A204.1 (cell line): Measurements from ENCODE around the gene UTS2R.
"Not testable (repeated sequence)": the region's sequence is repeated elsewhere in the genome, so short reads cannot be mapped to it uniquely, and the experiment has no call there.

Experiments used
- FAIRE-seq: peaks from 2 replicates; lab custom pipeline; 2012; peaks lifted over from hg19 to GRCh38; lab: Jason Lieb, UNC

UTS2R gene

DNA sequence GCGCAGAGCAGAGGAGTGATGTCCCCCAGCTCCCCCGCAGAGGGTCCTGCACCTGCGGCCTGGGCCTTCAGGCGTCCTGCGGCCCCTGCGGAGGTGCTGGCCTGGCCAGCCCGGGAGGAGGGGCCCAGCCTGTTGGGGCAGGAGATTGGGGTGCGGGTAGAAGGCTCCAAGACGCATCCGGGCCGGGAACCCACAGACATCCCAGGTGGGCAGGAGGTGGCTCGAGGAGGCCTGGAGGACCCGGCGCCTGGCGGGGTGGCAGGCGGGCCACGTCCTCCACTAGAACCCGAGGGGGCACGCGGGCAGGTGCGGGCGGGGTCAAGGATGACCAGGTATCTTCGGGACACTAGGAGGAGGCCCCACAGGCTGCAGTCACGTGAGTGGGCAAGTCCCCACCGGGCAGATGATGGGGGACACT lies 37.4 kb upstream of the UTS2R start:
- FAIRE-seq = no peak

DNA sequence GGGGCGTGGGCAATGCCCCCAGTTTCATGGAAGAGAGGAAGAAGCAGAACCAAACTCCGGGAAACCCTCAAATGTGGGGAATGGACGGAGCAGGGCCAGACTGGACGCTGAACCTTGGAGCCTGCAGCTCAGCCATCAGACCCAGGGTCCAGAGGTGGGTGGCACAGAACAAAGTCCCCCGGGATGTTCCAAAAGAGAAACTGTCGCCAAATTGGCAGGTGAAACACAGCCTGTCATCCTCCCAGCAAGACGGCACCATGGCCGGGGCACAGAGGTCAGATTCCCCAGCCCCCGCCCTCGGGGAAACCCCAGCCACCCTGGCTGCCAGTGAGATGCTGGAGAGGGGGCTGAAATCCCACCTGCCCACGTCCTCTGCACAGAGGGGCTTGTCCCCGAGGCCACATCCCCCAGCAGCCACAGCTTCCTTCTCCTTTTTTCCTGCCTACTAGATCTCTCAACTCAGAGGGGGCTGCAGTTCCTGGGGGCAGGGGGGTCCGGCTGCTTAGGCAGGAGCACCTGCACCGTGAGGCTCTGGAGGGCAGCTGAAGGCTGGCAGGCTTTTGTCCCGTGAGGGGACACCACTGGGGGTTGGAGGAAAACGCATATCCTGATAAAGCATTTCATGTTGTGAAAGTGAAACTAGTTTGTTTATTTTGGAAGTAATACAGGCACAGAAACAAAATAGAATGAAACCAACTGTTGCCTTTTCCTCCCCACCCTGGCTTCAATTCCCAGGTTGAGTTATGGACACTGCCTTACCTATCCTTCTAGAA lies 36.8 kb upstream of the UTS2R start:
- FAIRE-seq = peak; percentile 68

DNA sequence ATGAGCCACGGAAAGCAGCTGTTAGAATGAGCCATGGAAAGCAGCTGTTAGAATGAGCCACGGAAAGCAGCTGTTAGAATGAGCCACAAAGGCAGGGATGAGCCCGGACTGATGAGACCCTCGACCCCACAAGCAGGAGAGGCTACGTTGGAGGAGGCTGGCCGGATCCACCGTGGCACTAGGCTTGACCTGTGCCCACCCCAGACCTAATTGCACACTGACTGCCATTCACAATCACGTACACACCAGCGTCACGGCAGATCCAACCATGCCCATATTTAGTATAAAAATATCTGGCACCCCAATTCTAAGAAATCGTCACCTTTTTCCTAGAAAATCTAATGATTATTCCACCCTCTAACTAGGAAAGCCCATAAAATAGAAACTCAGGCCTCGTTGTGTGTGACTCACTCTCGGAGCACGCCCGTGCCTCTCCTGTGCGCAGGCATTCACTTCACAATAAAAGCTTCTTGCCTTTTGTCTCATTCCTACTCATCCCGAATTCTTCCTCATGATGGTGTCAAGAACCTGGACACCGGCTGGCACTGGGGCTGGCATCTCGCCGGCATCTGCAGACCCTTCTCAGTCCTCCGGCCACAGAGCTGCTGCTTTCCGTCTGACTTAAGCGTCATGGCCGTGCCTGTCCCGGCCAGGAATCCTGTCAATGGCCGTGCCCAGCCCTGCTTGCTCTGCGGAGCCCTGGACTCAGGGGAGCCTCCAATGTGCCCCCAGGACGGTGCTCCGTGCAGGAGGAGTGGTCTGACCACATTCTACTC lies 32.5 kb upstream of the UTS2R start:
- no peak for FAIRE-seq

DNA sequence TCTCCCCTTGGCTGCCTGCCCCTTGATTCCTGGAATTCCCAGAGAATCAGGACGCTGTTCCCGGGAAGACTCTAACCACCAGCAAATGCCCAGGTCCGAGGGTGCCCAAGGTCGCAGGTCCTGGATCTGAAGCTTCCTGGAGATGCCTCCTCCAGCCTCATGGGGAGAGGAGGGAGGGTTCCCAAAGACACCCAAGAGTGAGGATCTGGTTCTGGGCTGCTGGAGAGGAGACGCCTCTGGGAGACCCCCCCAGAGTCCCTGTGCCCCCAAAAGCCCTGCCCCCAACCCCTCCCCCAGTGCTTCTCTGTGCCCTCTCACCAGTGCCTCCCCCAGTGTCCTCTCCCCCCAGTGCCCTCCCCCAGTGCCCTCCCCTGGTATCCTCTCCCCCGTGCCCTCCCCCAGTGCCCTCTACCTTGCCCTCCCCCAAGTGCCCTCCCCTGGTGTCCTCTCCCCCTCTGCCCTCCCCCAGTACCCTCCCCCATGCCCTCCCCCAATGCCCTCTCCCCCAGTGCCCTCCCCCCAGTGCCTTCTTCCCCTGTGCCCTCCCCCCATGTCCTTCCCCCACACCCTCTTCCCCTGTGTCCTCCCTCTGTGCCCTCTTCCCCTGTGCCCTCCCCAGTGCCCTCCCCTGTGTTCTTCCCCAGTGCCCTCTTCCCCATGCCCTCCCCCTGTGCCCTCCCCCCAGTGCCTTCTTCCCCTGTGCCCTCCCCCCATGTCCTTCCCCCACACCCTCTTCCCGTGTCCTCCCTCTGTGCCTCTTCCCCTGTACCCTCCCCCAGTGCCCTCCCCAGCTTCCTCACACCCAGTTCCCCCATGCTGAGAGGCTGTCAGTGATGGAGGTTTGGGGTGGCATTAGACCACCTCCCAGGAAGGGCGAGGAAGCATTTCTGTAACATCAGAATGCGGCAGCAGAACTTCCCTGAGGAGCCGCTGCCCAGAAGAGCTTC lies 31.7 kb upstream of the UTS2R start:
- no peak for FAIRE-seq

DNA sequence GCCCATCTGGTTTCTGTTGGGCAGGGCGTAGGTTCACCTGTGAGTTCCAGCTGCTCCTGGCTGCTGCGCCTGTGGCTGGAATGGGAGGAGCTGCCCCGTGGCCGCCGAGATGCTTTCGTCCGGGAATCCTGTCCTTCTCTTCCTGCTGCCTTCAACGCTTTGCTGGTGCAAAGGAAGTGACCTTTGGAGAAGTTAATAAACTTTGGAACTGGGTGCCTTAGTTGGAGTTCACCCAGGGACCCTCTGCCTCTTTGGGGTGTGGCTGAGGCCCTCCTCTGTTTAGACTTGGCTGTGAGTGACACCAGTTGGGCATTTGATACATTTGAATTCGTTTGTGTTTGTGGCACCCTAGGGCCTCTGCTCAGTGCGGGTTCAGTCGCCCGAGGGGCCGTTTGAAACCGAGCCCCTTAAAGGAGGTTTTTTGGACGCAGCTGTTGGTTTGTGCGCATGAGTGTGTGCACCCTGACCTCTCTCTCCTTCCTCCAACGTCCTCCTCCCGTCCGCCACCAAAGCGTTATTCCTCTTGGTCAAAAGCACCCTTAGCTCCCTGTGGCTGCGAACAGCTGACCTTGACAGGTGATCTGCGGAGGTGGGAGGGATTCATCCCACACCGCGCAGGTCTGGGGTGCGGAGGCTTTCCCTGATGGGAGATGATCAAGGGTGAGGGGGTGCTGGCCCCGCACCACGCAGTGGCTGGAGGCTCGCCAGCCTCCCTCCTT lies 29.0 kb upstream of the UTS2R start:
- no peak for FAIRE-seq

DNA sequence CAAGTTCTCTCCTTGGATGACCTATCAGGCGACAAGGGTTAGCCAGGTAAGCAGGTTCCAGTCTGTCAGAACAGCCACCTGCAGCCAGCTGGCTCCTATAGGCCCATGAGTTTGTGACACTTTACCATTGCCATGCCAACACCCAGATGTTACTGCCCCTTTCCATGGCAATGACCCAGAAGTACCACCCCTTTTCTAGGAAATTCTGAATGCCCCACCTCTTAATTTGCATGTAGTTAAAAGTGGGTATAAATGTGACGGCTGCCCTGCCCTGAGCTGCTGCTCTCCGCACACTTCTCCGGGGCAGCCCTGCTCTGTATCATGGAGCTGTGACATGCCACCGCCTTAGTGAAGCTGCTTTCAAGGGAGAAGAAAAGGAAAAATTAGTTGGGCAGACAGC lies 28.0 kb upstream of the UTS2R start:
- FAIRE-seq = no peak

DNA sequence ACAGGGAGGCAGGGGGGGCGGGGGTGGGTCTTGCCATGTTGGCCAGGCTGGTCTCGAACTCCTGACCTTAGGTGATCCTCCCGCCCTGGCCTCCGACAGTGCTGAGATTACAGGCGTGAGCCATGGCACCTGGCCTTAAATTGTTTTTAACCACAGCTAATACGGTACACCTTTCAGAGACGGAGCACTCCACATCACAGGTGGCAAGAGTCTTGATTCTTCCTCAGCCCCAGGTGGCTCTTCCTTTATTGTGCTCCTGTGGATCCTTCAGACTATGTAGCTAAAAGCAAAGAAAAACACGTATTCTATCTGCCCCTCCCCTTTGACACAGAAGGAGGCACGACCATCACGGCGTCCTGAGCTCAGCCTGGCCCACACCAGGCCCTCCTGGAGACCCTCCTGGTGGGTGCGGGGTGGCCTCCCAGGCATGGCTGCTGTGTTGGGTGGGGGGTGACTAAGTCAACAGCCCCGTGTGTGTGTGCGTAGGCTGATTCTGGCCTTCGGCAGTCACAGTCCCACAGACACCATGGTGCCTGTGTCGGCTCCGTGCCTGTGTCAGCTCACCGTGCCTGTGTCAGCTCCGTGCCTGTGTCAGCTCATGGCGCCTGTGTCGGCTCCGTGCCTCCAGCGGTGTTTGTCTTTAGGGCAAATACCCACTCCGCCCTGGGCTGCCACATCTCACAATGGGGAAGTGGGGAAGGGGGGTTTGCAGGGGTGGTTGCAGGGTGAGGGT lies 27.2 kb upstream of the UTS2R start:
- no peak for FAIRE-seq

DNA sequence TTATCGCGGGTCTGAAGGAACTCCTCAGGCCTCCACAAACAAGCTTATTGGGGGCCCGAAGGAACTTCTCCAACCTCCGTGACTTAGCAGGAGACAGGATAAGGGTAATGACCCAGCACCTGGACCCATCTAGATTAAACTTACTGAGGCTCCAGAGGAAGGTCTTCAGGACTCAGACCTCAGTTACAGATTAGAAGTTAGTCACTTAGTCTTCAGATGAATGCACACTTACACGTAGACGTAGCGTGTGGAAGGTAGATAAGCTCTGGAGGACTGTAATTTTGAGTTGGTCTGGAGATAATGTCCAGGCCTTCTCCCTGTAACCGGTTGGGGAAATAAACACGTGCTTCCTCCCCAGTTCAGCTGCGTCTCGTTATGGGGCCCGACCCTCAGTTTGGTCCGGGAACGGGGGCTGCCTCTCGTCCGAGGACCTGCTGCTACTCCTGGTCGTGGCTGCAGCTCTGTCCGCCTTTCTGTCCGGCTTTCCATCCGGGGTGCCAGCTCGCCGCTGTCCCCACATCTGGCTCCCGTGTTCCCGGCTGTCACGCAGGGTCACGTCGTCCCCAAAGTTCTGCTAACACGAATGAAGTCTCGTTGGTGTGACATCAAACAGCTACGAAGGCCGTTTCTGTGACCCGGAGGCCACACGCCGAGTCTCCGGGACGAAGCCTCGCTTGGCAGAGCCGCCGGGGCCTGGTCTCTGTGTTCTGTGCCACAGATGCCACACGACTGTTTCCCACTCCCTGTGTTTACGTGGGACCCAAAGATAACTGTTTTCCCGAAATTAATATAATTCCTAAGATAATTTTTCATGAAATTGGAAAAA lies 26.2 kb upstream of the UTS2R start:
- no peak for FAIRE-seq

DNA sequence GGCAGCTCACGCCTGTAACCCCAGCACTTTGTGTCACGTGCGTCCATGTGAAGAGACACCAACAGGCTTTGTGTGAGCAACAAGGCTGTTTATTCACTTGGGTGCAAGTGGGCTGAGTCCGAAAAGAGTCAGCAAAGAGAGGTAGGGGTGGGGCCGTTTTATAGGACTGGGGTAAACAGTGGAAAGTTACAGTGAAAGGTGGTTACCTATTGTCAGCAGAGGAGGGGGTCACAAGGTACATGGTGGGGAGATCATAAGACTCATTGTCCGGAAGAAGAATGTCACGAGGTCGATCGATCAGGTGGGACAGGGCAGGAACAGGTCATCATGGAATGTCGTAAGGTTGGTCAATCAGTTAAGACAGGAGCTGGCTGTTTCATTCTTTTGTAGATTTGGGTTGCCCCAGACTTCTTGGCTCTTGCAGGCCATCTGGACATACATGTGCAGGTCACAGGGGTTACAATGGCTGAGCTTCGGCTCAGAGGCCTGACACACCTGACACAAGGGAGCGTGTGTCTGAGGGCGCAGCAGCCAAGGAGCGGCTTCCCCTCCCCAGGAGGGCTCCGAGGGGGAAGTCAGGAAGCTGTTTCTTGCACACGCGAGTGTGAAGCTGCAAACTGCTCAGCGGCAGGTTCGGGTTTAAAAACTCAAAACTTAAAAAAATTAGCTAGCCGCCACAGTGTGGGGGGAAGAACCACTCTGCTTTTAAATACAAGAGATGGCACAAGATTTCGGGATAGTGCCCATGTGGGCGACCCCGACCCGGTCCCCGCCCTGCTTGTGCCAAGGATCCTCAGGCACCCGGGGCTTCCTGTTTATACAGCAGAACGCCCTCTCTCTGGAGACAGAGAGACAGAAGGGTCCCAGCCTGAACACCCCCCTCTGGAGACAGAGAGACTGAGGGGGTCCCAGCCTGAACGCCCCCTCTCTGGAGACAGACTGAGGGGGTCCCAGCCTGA lies 24.9 kb upstream of the UTS2R start:
- no peak for FAIRE-seq

DNA sequence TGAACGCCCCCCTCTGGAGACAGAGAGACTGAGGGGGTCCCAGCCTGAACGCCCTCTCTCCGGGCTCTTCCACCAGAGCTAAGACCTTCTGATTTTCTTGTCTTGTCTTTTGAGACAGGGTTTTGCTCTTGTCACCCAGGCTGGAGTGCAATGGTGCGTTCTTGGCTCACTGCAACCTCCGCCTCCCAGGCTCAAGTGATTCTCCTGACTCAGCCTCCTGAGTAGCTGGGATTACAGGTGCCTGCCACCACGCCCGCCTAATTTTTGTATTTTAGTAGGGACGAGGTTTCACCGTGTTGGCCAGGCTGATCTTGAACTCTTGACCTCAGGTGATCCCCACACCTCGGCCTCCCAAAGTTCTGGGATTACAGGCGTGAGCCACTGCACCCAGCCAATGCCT lies 23.6 kb upstream of the UTS2R start:
- FAIRE-seq = not testable (repeated sequence)

DNA sequence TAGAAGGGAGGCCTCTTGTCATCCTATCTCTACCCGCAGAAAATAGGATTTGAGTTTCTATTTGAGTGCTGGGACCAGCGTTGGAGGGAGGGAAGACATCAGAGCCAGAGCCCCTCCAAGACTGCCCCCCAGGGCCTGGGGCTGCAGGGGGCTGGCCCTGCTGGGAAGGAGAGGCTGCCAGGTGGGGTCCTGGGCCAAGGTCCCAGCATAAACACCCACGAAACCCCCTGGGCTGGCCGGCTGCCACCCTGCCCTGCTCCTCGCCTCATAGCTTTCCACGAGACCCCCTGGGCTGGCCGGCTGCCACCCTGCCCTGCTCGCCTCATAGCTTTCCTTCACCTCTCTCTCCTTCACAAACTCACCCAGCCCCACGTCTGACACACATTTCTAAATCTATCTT lies 23.1 kb upstream of the UTS2R start:
- FAIRE-seq = no peak

DNA sequence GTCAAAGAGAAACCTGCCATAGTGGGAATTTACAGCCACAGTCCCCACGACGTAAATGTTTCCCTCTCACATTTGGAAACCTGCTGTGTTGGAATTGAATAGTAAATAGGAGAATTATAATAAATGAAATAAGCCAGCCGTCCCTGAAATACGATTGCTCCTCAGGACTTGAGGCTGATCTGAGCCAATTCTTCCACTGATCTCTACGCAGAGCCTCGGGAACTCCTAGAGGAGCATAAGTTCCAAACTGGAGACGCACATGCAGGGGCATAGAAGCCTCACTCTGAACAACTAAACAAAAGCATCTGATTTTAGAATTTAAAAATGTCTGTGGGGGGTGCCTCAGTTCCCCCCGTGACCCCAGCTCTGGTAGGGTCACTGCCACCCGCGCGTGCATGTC lies 22.7 kb upstream of the UTS2R start:
- FAIRE-seq = no peak

DNA sequence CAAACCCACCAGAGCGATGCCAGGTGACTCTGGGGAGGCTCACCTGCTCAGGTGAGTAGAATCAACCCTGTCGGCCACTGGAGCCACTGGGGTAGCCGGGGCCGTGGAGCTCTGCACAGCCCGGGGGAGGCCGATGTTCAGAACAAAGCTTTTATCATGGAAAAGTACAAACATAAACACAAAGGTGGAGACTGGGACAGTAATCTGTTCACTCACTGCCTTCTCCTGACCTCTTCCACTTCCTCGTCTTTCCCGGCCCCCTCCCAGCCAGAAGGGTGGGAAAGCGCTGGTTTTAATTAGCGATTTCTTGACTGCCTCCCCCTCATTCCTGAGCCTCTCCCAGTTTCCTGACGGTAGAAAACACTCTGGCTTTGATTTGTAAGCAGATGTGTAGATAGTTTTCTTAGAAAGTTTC lies 22.3 kb upstream of the UTS2R start:
- no peak for FAIRE-seq

DNA sequence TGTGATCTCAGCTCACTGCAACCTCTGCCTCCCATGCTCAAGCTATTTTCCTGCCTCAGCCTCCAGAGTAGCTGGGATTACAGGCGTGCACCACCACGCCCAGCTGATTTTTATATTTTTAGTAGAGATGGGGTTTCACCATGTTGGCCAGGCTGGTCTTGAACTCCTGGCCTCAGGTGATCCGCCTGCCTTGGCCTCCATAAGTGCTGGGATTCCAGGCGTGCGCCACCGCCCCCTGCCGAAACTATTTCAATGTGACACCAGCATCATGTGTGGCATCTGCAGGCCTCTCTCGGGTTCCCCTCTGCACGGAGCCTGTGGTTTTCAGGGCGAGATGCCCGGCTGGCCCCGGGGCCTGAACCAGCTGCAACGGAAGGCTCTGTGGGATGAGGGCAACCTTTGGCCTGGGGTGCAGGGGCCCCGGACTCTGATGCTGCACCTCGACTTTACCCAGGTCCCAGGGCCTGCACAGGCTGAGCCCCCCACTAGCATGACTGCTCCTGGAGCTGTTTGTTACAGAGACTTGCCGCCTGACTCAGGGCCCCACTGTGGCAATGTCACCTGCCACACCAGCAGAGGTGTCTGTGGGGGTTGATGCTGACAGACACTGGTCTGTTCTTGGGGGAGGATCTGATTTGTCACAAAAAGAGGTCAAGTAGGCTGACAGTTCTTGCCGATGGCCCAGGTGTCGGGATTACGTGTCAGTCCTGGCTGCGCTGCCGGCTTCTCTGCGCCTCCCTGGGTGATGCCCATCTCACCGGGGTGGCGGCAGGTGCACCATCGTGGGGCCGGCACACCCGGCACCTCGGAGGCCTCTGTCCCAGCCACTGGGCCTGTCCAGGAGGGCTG lies 21.2 kb upstream of the UTS2R start:
- no peak for FAIRE-seq

DNA sequence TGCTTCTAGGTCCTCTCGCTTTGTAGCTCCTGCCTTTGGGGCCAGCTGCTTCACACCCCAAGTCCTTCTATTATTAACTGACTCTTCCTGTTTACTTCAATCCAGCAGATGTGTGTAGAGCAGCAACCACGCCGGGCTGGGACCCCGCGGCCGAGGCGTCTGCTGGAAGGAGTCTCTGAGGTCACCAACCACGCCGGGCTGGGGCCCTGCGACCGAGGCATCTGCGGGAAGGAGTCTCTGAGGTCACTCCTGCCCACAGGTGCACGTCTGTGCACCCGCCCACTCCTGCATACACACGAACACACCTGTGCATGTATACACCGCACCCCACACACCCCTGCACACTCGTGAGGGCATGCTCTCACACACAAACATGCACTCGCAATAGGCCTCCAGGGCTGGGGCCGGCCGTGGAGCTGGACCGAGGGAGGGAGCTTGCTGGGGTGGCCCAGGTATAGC lies 20.3 kb upstream of the UTS2R start:
- no peak for FAIRE-seq

DNA sequence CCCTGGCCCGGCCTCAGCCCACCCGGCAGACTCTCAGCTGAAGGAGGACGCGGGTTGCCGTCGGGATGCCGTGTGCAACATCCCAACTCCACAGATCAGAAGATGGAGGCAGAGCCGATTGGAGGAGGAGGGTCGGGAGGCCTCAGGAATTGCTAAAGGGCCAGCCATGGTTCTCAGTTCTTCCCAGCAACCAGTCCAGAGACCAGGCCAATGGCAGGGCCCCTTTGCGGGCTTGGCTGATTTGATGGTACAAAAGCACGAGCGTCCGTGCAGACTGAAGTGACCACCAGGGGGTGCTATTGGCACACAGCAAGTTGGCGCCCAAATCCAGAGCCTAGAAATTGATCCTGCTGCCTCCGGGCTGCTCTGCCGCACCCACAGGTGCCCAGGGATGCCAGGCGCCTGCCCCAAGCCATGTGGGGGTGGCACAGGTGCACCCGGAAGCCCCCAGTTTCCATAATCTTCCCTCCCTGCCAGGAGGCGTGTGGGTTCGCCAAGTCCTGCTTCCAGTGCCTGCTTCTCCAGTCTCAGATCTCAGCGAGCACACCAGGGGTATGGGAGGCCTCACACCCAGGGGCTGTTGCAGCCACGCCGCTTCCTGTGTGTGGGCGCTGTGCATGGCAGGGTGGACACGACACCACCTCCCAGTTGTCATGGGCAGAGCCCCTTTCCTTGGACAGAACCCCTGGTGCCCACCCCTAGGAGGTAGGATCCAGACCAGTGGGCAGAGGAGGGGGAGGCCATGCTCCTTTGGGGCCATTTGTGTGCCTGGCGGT lies 19.7 kb upstream of the UTS2R start:
- no peak for FAIRE-seq

DNA sequence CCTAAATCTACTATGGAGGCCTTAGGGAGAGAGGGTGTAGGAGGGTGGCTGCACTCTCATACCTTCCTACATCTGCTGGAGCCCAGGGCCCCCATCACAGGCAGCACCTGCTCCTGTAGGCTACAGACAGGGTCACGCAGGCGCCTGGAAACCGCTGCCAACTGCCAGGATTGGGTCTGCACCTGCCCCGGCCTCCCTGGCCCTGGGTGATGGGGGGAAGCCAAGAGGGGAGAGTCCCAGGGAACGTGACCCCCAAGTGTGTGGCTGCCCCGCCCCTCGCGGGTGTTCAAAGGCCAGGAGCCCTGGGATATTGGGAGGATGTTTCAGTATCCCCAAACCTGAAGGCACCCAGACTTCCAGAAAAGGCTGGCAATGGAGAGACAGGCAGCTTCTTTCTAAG lies 18.1 kb upstream of the UTS2R start:
- FAIRE-seq = no peak
